ENCODE results near the gene OAF.

Gene OAF

GRCh38 chr11:120198787-120199469 lies 11.9 kb upstream of the OAF start:
- H3K4me3 Mint-ChIP-seq: no peak overlapping the region
- ATAC-seq (replicated peaks; ENCODE audit: extremely low read depth, poor library complexity, severe bottlenecking): no peak

GRCh38 chr11:120199613-120200012 lies 11.2 kb upstream of the OAF start:
- Mint-ChIP-seq H3K9me3 (no peaks in the 10 kb centered on the region), H3K4me3 (no peak overlapping the region), H3K4me1 (no peaks in the 10 kb centered on the region), H3K36me3 (ENCODE audit: insufficient read depth) (no peaks in the 10 kb centered on the region), H3K27ac (ENCODE audit: low read depth) (no peak overlapping the region), H3K27me3 (peaks cover 47% of the 10 kb centered on the region)
- ATAC-seq (replicated peaks; ENCODE audit: extremely low read depth, poor library complexity, severe bottlenecking) (no peak), DNase-seq (ENCODE audit: low spot score in 2 of 2) (no peak)

More at GRCh38 chr11:120198787-120199469, 11.9 kb upstream of the OAF start:
- Mint-ChIP-seq H3K4me1 (no peaks in the 10 kb centered on the region), H3K27me3 (peaks cover 43% of the 10 kb centered on the region), H3K27ac (ENCODE audit: low read depth) (no peak overlapping the region), H3K9me3 (no peaks in the 10 kb centered on the region), H3K36me3 (ENCODE audit: insufficient read depth) (no peaks in the 10 kb centered on the region)
- no peak for DNase-seq (ENCODE audit: low spot score in 2 of 2)

- ATAC-seq (replicated peaks; ENCODE audit: extremely low read depth, poor library complexity, severe bottlenecking) (no peak), DNase-seq (ENCODE audit: low spot score in 2 of 2) (no peak)
- Mint-ChIP-seq H3K4me3 (no peak overlapping the region), H3K27ac (ENCODE audit: low read depth) (no peak overlapping the region), H3K27me3 (peaks cover 56% of the 10 kb centered on the region), H3K4me1 (no peaks in the 10 kb centered on the region), H3K9me3 (no peaks in the 10 kb centered on the region), H3K36me3 (ENCODE audit: insufficient read depth) (no peaks in the 10 kb centered on the region)
Observed at GRCh38 chr11:120200677-120201076, 10.2 kb upstream of the OAF start.

- no peaks in the 10 kb centered on the region for H3K4me1 Mint-ChIP-seq
- peaks cover 55% of the 10 kb centered on the region for H3K27me3 Mint-ChIP-seq
- H3K36me3 Mint-ChIP-seq (ENCODE audit: insufficient read depth): no peaks in the 10 kb centered on the region
- no peaks in the 10 kb centered on the region for H3K9me3 Mint-ChIP-seq
- no peak for ATAC-seq (replicated peaks; ENCODE audit: extremely low read depth, poor library complexity, severe bottlenecking)
- no peak for DNase-seq (ENCODE audit: low spot score in 2 of 2)
- no peak overlapping the region for H3K27ac Mint-ChIP-seq (ENCODE audit: low read depth)
- H3K4me3 Mint-ChIP-seq: no peak overlapping the region
Observed at GRCh38 chr11:120201653-120202052, 9.2 kb upstream of the OAF start.

- H3K27ac Mint-ChIP-seq (ENCODE audit: low read depth): no peak overlapping the region
- no peaks in the 10 kb centered on the region for H3K36me3 Mint-ChIP-seq (ENCODE audit: insufficient read depth)
- DNase-seq (ENCODE audit: low spot score in 2 of 2): no peak
- no peaks in the 10 kb centered on the region for H3K4me1 Mint-ChIP-seq
- ATAC-seq (replicated peaks; ENCODE audit: extremely low read depth, poor library complexity, severe bottlenecking): no peak
- no peak overlapping the region for H3K4me3 Mint-ChIP-seq
- no peaks in the 10 kb centered on the region for H3K9me3 Mint-ChIP-seq
- H3K27me3 Mint-ChIP-seq: peaks cover 65% of the 10 kb centered on the region
Observed at GRCh38 chr11:120203626-120204025, 7.2 kb upstream of the OAF start.

- Mint-ChIP-seq H3K9me3 (no peaks in the 10 kb centered on the region), H3K36me3 (ENCODE audit: insufficient read depth) (no peaks in the 10 kb centered on the region), H3K27me3 (peaks cover 66% of the 10 kb centered on the region), H3K27ac (ENCODE audit: low read depth) (no peak overlapping the region), H3K4me3 (no peak overlapping the region), H3K4me1 (peaks cover 7% of the 10 kb centered on the region)
- DNase-seq (ENCODE audit: low spot score in 2 of 2) (no peak), ATAC-seq (replicated peaks; ENCODE audit: extremely low read depth, poor library complexity, severe bottlenecking) (no peak)
Observed at GRCh38 chr11:120205596-120206161, 5.2 kb upstream of the OAF start.

- H3K4me1 Mint-ChIP-seq: peaks cover 19% of the 10 kb centered on the region
- no peak overlapping the region for H3K4me3 Mint-ChIP-seq
- no peak for ATAC-seq (replicated peaks; ENCODE audit: extremely low read depth, poor library complexity, severe bottlenecking)
- no peak overlapping the region for H3K27ac Mint-ChIP-seq (ENCODE audit: low read depth)
- DNase-seq (ENCODE audit: low spot score in 2 of 2): no peak
- peaks cover 70% of the 10 kb centered on the region for H3K27me3 Mint-ChIP-seq
- no peaks in the 10 kb centered on the region for H3K36me3 Mint-ChIP-seq (ENCODE audit: insufficient read depth)
- H3K9me3 Mint-ChIP-seq: no peaks in the 10 kb centered on the region
Observed at GRCh38 chr11:120207512-120207911, 3.3 kb upstream of the OAF start.

- H3K4me1 Mint-ChIP-seq: peaks cover 19% of the 10 kb centered on the region
- ATAC-seq (replicated peaks; ENCODE audit: extremely low read depth, poor library complexity, severe bottlenecking): no peak
- peaks cover 70% of the 10 kb centered on the region for H3K27me3 Mint-ChIP-seq
- peak overlapping the region; percentile 17 for H3K4me3 Mint-ChIP-seq
- no peaks in the 10 kb centered on the region for H3K36me3 Mint-ChIP-seq (ENCODE audit: insufficient read depth)
- H3K27ac Mint-ChIP-seq (ENCODE audit: low read depth): no peak overlapping the region
- no peak for DNase-seq (ENCODE audit: low spot score in 2 of 2)
- no peaks in the 10 kb centered on the region for H3K9me3 Mint-ChIP-seq
Observed at GRCh38 chr11:120208001-120208441, 2.8 kb upstream of the OAF start.

- Mint-ChIP-seq H3K36me3 (ENCODE audit: insufficient read depth) (no peaks in the 10 kb centered on the region), H3K27me3 (peaks cover 70% of the 10 kb centered on the region), H3K4me3 (peak overlapping the region; percentile 17), H3K27ac (ENCODE audit: low read depth) (no peak overlapping the region), H3K4me1 (peaks cover 19% of the 10 kb centered on the region), H3K9me3 (no peaks in the 10 kb centered on the region)
- DNase-seq (ENCODE audit: low spot score in 2 of 2) (no peak), ATAC-seq (replicated peaks; ENCODE audit: extremely low read depth, poor library complexity, severe bottlenecking) (no peak)
Observed at GRCh38 chr11:120208777-120209176, 2.1 kb upstream of the OAF start.

GRCh38 chr11:120209746-120210625 lies 846 bp upstream of the OAF start:
- no peak for ATAC-seq (replicated peaks; ENCODE audit: extremely low read depth, poor library complexity, severe bottlenecking)
- DNase-seq (ENCODE audit: low spot score in 2 of 2): no peak
- Mint-ChIP-seq H3K27ac (ENCODE audit: low read depth) (peak overlapping the region; percentile 60), H3K4me1 (peaks cover 19% of the 10 kb centered on the region), H3K9me3 (no peaks in the 10 kb centered on the region), H3K27me3 (peaks cover 63% of the 10 kb centered on the region), H3K36me3 (ENCODE audit: insufficient read depth) (no peaks in the 10 kb centered on the region), H3K4me3 (peak overlapping the region; percentile 96)

GRCh38 chr11:120211522-120212258 lies 858 bp downstream of the OAF start:
- Mint-ChIP-seq H3K27me3 (peaks cover 47% of the 10 kb centered on the region), H3K27ac (ENCODE audit: low read depth) (peak overlapping the region; percentile 76)

GRCh38 chr11:120212259-120212878 lies 1.5 kb downstream of the OAF start:
- H3K4me1 Mint-ChIP-seq: peaks cover 19% of the 10 kb centered on the region
- no peak for ATAC-seq (replicated peaks; ENCODE audit: extremely low read depth, poor library complexity, severe bottlenecking)
- peaks cover 40% of the 10 kb centered on the region for H3K27me3 Mint-ChIP-seq
- H3K4me3 Mint-ChIP-seq: peak overlapping the region; percentile 96
- no peak overlapping the region for H3K27ac Mint-ChIP-seq (ENCODE audit: low read depth)
- H3K36me3 Mint-ChIP-seq (ENCODE audit: insufficient read depth): no peaks in the 10 kb centered on the region
- H3K9me3 Mint-ChIP-seq: no peaks in the 10 kb centered on the region
- no peak for DNase-seq (ENCODE audit: low spot score in 2 of 2)

More at GRCh38 chr11:120211522-120212258, 858 bp downstream of the OAF start:
- Mint-ChIP-seq H3K4me3 (peak overlapping the region; percentile 96), H3K4me1 (peaks cover 19% of the 10 kb centered on the region), H3K36me3 (ENCODE audit: insufficient read depth) (no peaks in the 10 kb centered on the region), H3K9me3 (no peaks in the 10 kb centered on the region)
- DNase-seq (ENCODE audit: low spot score in 2 of 2) (no peak), ATAC-seq (replicated peaks; ENCODE audit: extremely low read depth, poor library complexity, severe bottlenecking) (no peak)
